HUDEP-2 (cell line): ENCODE data around the gene LCNL1.
A peak's percentile ranks its signal among the peaks of the same experiment; 100 is the strongest.

ENCODE experiments used
- DNase-seq, 76 experiments: peaks; one replicate each; lab custom pipeline; 2025; ENCODE audit not compliant: unreplicated experiment in 76 of 76; lab: John Stamatoyannopoulos, UW

Gene LCNL1

DNA sequence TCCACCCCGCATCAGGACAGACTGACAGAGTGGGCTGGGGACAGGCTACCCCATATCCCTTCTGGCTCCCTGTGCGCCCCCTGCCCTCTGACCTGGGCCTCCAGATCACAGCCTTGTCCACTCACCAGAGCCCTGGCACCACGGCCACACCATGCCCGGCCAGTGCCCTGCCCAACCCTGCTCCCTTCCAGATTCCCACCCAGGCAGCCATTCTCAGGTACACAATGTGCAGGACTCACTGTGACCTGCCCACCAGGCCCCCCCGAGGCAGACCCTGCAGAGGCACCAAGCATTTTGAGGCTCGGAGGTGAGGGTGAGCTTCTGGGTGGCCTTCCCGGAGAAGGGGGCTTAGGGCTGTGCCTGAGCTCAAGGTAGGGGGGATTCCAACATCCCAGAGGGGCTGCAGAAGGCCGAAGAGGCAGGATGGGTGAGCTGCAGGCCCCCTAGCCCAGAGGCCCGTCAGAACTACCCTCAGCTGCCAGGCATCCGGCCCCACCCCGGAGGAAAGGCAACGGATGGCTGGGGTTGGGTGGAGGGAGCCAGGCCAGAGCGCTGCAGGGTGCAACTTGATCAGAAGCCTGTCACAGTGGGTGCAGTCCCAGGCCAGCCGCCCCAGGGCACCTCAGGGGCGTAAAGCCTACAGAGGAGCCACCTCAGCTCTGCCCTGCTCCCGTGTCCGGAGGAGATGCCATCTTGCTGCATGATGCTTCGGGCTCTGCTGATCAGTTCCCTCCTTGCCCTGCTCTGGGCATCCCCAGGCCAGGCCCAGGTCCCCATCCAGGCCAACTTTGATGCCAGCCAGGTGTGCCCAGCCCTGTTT, at the start of gene LCNL1:
Gene LCNL1 (plus strand): TSS at position 762 of the 820 bp plus-strand sequence. CDS start 594 bp downstream, outside the sequence.
- DNase-seq = no peak

DNA sequence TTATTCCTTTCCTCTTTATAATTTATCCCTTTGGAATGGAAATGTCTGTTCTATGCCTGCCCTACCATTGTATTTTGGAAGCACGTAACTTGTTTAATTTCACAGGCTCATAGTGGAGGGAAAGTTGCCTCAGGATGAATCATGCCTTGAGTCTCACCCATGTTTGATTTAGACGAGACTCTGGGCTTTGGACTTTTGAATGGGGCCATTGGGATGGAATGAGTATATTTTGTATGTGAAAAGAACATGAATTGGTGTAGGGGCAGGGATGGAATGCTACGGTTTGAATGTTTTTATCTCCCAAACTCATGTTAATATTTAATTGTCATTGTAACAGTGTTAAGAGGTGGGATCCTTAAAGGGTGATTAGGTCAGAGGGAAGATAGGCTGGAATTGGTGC, 48.5 kb upstream of the LCNL1 start:
- no peak for DNase-seq

DNA sequence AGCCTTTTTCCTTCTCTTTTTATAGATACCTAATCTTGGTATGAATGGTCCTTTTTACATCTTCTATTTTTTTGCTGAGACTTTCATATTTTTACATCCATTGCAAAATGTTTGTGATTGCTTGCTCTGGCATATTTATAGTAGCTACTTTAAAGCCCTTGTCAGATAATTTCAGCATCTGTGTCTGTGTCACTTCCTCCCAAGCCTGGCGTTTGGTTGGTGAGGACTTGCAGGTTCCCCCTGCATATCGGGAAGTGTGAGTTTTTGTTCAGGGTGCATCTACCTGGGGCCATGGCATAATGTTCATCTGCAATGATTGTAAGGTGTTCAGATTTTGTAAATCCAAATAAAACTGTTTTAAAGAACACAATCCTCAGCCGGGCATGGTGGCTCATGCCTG, 47.1 kb upstream of the LCNL1 start:
- no peak for DNase-seq

DNA sequence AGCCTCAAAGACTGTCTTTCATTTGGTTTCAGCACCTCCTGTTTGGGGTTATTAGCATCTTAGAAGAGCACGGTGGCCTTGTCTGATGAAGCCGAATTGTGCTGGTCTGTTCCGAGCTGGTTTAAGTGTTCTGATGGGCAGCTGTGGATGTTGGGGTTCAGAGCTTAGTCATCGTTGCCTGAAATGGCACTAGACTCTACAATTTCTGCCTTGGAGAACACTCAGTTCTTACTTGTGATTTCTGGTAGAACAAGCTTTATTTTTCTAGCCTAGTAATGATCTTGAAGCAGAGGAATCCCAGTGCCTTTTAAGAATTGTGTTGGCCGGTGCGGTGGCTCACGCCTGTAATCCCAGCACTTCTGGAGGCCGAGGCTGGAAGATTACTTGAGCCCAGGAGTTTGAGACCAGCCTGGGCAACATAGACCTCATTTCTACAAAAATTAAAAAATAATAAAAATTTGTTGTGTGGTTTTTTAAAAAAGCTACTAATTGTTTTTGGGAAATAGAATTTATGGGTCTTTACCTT, 46.1 kb upstream of the LCNL1 start:
- no peak for DNase-seq

DNA sequence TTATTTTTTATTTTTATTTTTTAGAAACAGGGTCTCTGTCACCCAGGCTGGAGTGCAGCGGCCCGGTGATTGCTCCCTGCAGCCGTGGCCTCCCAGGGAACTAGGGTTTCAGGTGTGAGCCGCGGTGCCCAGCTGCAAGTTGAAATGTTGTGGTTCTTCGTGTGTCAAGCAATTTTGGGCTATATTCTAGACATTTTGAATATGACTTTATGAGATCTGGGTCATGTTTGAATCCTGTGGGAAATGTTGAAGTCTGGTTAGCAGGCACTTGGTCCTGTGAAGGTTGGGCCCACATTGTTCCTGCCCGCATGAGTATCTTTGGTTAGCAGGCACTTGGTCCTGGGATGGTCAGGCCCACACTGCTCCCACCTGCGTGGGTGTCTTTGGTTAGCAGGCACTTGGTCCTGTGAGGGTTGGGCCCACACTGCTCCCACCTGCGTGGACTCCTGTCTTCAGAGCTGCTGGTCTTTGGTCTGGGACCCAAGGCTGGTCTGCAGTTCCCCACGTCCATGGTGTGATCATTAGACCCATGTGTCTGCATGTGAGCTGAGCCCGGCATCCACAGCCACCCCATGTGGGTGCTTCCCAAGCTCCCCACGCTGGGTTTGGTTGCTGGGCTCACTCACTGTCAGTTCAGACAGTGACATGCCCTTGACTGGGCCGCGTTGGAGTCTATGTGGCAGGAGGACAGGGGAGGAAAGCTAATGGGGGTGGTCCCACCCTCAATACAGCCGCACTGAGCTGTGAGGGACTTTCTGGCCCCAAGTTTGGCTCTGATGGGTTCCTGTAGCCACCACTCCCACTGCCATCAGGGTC, 45.4 kb upstream of the LCNL1 start:
- no peak for DNase-seq

DNA sequence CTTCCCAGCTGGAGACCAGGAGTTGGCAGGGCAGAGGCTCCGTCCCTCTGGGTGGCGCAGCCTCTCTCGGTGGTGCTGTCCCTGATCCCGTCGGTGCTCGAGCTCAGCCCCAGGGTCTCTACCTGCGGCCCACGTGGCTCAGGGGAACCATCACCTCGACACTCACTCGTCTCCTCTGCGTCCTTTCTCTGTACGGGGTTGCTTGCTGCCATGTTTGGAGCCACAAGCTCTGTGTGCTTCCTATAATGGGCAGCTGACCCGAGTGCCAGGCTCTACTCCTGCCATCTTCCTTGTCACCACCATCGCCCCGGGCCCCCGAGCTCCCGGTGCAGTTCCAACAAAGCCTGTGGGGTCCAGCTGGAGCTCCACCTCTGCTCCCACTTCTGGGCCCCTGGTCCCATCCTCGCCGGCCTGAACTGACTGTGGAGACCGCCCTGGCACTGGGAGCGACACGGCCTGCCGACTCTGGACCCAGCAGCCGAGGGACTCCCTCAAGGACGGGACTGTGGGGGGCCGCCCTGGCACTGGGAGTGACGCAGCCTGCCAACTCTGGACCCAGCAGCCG, 43.3 kb upstream of the LCNL1 start:
- no peak for DNase-seq

DNA sequence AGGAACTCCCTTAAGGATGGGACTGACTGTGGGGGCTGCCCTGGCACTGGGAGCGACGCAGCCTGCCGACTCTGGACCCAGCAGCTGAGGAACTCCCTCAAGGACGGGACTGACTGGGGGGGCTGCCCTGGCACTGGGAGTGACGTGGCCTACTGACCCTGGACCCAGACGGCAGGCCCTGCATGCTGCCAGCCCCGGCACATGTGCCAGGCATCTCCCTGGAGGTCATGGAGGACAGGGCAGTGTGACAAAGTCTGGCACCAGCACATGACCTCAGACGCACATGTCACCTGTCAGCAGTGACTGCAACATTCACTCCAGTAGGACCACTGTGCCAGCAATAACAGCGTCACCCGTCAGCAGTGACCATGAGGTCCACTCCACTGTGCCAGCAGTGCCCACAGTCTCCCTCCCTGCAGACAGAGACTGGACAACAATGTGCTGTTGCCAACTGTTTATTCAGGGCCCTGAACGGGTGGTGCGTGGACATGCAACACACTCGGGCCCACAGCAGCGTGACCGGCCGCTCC, 42.7 kb upstream of the LCNL1 start:
- DNase-seq = no peak

DNA sequence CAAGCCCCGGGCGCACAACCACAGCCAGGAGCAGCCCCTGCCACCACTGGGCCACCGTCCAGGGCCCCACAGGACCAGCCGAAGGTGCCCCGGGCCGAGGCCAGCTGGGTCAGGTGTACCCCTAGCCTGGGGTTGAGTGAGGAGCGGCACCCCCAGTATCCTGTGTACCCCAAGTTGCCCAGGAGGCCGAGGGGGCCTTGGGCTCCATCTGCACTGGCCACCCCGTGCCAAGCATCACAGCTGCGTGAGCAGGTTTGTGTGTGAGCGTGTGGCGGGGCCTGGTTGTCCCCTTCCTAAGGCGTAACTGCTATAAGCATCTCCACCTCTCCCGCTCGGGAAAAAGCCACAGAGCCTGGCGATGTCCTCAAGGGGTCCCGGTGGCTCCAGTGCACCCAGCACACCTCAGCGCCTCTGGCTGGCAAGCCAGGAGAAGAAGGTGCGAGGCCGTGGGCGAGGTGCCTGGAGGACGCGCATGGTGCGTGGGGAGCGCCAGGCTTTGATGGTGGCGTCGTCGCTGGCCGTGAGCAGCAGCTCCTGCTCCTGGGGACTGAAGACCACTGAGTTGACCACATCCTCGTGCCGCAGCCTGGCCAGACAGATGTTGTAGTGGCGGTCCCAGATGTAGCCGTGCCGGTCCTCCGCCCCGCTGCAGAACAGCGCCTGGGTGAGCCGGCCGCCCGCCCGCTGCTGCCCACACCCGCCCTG, 42.1 kb upstream of the LCNL1 start:
- no peak for DNase-seq

DNA sequence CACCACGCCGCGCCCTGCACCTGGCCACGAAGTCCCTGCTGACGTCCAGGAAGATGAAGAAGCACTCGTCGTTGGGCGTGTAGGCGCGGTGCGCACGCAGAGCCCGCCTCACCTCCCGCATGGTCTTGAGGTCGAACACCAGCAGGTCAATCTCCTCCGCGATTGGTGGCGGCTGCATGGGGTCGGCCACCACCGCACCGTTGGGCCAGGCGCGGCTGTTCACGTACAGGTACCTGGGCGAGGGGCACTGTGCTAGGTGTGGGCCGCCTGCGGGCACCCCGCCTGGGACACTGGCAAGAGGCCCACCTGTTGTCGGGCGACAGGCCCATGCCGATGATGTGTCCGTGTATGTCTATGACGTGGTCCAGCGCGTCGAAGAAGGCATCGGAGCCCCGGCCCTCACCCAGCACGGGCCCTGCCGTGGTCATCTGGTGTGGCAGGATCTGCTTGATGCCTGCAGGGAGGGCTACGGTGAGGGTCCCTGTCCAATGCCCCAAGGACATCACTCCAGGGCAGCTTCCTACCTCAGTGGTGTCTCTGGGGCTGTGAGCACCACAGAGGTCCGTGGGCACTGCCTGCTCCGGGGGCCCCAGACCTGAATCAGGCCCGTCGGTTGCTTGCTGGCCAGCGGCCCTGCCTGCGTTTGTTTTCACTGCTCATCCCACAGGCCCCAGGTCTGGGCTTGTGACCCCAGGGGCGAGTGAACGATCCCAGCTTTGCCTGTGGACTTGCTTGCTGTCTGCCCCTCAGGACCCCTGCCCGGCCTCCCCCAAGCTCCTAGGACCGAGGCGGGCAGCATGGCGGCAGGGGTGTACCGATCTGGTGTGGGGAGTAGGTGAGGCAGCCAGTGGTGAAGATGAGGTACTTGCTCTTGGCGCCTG, 41.3 kb upstream of the LCNL1 start:
- DNase-seq = no peak

DNA sequence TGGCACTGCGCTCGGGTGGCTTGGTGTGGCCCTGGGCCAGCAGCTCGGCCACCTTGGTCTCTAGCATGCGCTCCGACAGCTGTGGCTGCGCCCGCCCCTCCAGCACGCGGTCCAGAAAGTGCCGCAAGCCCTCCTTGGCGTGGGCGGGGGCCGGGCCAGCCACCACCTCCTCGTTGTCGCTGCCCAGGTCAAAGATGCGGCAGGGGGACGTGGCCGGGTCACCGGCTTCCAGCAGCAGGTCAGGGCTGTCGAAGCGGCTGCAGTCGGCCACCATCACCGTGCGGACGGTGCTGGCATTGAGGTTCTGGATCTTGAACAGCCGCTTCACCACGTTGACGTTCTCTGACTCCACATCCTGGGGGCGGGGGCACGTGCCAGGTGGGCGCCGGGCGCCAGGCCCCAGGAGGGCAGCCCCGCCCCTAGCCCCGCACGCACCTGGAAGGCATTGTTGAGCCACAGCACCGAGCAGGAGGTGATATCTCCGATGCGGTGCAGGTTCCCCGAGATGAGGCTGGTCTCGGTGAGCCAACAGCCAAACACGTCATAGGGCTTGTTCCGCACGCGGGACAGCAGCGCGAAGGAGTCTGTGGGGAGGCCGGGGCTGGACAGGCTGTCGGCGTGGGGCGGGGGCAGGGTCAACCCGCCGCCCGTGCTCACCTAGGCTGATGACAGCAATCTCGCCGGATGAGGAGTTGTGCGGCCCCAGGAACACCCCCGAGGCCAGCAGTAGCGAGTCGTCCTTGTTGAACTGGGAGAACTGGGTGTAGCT, 40.5 kb upstream of the LCNL1 start:
- no peak for DNase-seq

DNA sequence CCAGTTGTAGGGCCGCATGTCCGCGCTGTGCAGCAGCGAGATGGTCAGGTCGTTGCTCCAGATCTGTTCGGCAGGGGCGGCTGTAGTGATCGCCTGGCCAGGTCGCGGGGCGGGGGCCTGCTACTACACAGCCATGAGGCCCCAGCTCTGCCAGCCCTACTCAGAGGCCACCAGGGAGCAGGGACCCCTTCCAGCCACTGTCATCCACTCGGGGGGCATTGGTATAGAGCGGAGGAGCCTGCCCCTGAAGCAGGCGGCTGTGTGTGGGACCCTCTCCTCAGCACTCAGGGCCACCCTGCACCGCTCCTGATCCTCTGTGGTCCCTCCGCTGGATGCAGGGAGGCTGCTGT, 39.9 kb upstream of the LCNL1 start:
- DNase-seq = no peak

DNA sequence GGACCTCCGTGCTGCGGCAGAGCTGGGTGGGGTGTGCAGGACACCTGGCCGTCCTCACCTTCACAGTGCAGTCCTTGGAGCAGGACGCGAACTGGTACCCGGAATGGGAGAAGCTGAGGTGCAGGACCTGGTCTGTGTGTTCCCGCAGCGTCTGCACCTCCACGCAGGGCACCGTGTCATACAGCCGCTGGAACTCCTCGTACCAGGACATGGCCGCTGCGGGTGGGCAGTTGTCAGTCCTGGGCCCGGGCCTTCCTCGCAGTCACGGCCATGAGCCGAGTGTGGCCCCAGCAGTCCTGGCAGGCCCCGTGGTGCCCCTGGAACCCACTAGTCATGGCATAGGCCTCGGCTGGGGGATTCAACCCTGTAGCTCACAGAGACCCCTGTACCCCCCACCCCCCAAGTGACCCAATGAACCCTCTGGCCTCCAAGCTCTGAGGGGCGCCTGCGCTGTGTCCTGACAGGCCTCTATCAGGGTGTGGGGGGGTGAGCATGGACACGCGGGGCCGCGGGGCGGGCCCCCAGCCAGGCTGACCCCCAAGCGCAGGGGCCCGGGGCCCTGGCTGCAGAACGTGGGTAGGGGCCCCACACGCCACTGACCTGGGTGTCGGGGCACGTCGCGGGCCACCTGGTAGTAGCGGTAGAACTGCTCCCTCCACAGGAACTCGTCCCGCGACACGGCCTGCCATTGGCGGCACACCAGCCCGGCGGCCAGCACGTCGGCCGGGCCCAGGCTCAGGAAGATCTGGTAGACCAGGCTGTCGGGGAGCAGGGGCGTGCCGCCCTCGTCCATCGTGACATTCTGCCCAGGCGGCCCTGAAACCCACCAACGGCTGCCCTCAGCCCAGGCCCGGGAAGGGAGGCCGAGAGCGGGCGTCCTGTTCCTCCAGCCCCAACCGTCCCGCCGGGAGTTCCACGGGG, 39.2 kb upstream of the LCNL1 start:
- DNase-seq = peak in 34 of 76 experiments; percentile 3 to 50 (median 28)

DNA sequence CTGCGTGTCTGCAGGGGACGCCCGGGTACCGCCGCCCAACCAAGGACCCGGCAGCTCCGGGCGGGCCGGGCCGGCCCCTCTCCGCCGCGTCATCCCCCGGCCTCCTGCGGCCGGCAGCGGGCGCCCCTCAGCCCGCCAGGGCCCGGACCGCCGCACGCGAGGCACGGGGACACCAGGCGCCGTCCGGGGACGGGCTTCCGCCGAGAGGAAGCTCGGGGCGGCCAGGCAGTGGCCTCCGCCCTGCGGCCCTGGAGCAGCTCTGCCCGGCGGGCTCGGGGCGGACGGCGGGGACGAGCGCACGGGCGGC, 38.6 kb upstream of the LCNL1 start:
- peak in 9 of 76 experiments; percentile 36 to 59 (median 51) for DNase-seq

DNA sequence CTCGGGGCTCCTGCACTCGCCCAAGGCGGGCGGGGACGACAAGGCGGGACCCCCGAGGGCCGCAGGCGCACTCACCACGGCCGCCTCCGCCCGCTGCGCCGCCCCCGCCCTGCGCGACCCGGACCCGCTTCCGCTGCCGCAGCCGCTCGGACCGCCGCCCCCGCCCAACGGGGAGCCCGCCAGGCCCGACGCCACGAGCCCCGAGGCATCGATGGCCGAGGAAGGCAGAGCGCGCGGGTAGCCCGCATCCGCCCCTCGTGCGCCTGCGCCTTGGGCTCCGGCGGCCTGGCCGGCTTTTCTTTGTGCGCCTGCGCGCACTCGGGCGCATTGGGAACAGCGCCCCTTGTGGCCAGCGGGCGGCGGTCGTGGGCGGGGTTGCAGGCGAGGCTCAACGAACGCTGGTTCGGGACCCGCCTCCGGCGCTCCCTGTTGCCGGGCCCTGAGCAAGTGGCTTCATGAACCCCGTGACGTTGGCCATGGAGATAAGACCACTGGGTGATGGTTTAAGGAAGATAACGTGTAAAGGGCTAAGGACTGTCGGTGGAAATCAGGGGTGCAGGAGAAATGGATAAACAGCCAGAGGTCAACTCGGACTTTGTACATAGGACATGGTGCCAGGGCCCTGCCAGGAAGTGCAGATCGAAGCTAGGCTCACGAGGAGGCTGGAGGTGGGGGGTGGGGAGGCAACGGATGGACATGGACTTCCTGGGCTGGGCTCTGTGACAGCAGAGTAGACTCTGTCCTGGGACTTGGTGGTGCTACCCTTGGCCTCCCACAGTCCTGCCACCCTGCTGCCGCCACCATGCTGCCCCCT, 38.1 kb upstream of the LCNL1 start, which contains the start of the genes C8G and FBXW5:
Gene C8G (plus strand): TSS at position 725 of the 814 bp plus-strand sequence. CDS start 78 bp downstream, at position 803.
Gene FBXW5 (minus strand): TSS at position 220 of the 814 bp plus-strand sequence. CDS start 655 bp downstream, outside the sequence.
- DNase-seq = peak in 74 of 76 experiments; percentile 59 to 97 (median 92)

DNA sequence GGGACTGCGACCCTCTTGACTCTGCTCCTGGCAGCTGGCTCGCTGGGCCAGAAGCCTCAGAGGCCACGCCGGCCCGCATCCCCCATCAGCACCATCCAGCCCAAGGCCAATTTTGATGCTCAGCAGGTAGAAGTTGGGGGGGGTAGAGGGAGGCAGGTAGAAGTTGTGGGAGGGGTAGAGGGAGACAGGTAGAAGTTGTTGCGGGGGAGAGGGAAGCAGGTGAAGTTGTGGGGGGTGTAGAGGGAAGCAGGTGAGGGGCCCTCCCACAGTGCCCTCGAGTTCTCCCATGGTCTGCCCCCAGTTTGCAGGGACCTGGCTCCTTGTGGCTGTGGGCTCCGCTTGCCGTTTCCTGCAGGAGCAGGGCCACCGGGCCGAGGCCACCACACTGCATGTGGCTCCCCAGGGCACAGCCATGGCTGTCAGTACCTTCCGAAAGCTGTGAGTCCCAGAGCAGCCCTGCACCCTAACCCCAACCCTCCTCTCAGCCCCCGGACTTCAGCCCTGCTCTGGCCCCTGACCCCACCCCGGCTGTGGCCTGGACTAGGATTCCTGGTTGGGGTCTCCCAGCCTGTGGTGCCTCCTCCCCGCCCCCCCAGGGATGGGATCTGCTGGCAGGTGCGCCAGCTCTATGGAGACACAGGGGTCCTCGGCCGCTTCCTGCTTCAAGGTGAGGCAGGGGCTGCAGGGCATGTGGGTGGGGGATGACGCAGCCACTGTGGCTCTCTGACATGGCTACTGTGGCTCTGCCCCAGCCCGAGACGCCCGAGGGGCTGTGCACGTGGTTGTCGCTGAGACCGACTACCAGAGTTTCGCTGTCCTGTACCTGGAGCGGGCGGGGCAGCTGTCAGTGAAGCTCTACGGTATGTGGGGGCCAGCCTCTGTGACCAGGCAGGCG, 37.2 kb upstream of the LCNL1 start:
- DNase-seq = no peak
